ENCODE data around the gene SCAF11.

- no peak for TF ChIP-seq CTCF (IDR thresholded peaks at IDR 0.05; ENCODE audit: poor library complexity)
- TF ChIP-seq EZH2 (IDR thresholded peaks at IDR 0.05; ENCODE audit: borderline replicate concordance): no peak
These were observed 45.6 kb downstream of the SCAF11 start for GRCh38 chr12:45944771-45945170.

Data from hepatocyte (in vitro differentiated cells).